GM12801 (cell line): ENCODE data around the gene SNCAIP.

Experiments
- TF ChIP-seq, protein P1 (sequence below): IDR thresholded peaks from one replicate; pipeline ENCODE4 v1.5.1; 2011; ENCODE audit warnings: control low read depth; ENCODE audit not compliant: insufficient read length; ENCODE audit errors: extremely low read depth

The SNCAIP gene

GRCh38 chr5:122301016-122301415 is 11.0 kb upstream of the SNCAIP start:
- TF ChIP-seq, protein P1, sequence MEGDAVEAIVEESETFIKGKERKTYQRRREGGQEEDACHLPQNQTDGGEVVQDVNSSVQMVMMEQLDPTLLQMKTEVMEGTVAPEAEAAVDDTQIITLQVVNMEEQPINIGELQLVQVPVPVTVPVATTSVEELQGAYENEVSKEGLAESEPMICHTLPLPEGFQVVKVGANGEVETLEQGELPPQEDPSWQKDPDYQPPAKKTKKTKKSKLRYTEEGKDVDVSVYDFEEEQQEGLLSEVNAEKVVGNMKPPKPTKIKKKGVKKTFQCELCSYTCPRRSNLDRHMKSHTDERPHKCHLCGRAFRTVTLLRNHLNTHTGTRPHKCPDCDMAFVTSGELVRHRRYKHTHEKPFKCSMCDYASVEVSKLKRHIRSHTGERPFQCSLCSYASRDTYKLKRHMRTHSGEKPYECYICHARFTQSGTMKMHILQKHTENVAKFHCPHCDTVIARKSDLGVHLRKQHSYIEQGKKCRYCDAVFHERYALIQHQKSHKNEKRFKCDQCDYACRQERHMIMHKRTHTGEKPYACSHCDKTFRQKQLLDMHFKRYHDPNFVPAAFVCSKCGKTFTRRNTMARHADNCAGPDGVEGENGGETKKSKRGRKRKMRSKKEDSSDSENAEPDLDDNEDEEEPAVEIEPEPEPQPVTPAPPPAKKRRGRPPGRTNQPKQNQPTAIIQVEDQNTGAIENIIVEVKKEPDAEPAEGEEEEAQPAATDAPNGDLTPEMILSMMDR, result no peak

DNA sequence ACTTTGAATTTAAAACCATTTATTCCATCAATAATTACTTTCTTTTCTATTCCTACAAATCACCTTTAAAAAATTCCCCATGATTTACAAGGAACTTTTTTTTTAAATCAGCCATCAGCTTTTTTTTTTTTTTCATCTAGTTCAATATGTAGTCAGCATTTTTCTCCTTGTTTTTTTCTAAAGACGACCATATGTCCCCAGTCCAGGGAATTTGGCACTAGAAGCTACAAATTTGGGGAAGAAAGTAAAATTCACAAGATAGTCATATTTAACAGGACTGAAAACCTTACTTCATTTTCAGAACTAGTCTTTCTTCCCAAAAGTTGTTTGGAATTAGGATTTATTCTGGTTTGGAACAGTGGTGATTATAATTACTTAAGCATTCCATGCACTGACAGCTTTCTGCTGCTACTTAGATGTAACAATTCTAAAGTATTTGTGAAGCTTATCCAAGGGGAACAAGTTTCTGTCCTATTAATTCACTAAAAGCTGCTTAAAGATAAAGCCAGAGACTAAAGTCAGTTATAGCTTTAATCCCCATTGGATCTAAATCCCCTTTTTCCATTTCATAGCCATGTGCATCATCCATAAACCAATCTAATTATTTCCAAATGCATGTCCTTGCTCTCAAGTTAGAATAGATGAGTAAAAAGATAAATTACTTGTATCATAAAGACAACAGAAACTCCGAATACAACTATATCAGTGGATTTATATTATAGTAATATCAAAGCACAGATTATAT is 7.4 kb upstream of the SNCAIP start:
- TF ChIP-seq, protein P1, result no peak

GRCh38 chr5:122306461-122306860 is 5.6 kb upstream of the SNCAIP start:
- TF ChIP-seq, protein P1, result no peak

- TF ChIP-seq, protein P1, result no peak
Observed at GRCh38 chr5:122310889-122311288, 1.1 kb upstream of the SNCAIP start.

- TF ChIP-seq, protein P1, result no peak
Observed at GRCh38 chr5:122311497-122311960, 508 bp upstream of the SNCAIP start.

DNA sequence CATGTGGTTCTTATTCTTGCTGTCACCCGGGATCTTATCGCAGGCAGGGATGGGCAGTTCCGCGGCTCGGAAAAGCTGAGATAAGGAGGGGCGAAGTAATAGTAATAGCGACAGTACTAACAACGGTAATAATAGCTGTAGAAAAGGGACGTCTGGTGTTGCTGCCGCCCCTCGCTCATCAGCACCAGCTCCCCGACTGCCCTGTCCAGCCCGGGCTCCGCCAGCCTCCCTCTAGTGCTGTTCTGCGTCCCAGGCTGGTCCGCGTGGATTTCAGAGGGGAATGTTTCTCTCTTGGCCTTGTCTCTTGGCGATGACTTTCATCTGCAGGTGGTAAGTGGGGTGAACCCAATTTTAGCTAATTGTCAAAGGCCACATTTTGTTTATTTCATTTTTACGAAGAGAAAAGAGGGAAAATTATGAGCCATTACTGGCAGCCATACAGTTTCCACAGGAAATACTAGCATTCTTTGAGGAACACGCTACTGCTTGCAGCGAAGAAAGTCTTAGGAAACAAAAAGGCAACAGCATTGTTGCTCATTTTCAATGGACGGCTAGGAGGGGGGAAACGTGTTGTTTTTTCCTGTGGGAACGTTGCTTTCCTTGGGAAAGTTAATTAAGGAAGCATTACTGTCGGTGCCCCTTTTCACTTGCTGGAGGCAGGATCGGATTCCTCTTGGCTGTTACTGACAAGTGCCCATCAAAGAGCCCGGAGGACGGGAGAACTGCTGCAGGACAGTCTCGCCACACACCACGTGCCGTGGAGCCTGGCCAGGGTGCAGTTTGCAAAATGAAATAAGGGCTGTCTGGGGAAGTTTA is 762 bp downstream of the SNCAIP start:
- TF ChIP-seq, protein P1, result no peak

DNA sequence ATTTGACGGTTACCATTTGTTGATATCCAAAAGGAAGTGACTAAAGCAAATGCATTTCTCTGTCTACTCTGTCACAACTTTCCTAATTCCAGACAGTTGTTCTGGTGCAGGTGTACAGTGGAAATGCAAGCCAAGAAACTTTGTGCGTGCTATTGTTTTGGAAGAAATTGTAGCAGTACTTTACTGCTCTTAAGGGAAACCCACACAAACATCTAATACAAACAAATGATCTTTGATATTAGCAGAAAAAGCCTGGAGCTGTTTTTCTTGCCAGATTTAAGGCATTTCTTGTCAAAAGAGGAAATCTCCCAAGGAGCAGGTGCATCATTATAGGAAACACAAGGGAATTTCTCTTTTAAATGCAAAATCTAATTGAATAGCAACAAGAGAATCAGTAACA is 2.0 kb downstream of the SNCAIP start:
- TF ChIP-seq, protein P1, result no peak
